Right renal cortex interstitium (tissue), 3 donors: ENCODE measurements around the gene GAL3ST3. TPM values are rescaled to one million over a fixed set of nuclear protein-coding genes. Genes with fewer than 3 reads are reported as not detected.
"Not testable (repeated sequence)": the region's sequence is repeated elsewhere in the genome, so short reads cannot be mapped to it uniquely, and the experiment has no call there.

Experiments used
- DNase-seq, 3 donors: peaks; one replicate each; pipeline ENCODE4 v3.0.0-alpha.2; 2013; ENCODE audit warnings: low read depth in 3 of 3, low spot score in 2 of 3
- polyA plus RNA-seq, 3 donors: library from polyadenylated mRNA; unstranded; fragments of 120-200 nt; gene quantifications; one replicate each; pipeline ENCODE4 v1.2.1, GENCODE V29; 2013; ENCODE audit not compliant: insufficient read length in 3 of 3

GAL3ST3 gene, protein sequence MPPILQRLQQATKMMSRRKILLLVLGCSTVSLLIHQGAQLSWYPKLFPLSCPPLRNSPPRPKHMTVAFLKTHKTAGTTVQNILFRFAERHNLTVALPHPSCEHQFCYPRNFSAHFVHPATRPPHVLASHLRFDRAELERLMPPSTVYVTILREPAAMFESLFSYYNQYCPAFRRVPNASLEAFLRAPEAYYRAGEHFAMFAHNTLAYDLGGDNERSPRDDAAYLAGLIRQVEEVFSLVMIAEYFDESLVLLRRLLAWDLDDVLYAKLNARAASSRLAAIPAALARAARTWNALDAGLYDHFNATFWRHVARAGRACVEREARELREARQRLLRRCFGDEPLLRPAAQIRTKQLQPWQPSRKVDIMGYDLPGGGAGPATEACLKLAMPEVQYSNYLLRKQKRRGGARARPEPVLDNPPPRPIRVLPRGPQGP
- 1 to 10 TPM; 4.0 to 4.6 (median 4.0) TPM for polyA plus RNA-seq

DNA sequence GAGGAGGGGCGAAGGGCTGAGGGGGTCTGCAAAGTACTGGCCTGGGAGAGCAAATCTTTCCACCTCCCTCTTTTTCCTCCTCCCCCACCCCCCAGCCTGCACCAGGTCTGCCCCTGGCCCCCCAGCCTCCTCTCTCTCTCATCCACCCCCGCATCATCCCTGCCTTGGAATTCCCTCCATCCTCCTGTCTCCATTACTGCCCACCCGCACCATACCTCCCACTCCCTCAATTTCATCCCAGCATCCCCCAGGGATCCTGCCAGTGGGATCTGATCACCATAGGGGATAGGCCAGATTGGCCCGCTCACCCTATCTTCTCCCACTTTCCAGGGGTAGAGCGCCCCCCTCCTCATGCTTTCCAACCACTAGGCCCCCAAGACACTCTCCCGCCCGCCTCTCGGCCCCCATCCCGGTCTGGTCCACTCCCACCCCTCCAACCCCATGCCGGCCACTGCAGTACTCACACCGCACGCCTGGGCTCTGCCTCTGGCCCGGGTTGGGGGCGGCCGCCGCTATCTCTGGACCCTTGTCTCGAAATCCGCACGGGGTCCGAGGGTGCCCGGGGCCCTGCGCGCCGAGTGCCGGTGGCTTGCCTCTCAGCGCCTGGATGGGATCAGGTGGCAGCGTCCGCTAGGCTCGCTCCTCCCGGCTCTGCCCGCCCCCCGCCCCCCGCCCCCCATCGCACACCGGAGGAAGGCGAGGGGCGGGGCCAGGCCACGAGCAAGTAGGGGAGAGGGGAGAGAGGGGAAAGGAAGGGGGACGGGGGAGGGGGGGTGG, at the start of gene GAL3ST3:
Gene GAL3ST3 (minus strand): TSS at position 615 of the 777 bp plus-strand sequence. CDS start 3,746 bp downstream, outside the sequence.
- no peak for DNase-seq

DNA sequence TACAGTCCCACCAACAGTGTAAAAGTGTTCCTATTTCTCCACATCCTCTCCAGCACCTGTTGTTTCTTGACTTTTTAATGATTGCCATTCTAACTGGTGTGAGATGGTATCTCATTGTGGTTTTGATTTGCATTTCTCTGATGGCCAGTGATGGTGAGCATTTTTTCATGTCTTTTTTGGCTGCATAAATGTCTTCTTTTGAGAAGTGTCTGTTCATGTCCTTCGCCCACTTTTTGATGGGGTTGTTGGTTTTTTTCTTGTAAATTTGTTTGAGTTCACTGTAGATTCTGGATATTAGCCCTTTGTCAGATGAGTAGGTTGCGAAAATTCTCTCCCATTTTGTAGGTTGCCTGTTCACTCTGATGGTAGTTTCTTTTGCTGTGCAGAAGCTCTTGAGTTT, 43.2 kb upstream of the GAL3ST3 start:
- not testable (repeated sequence) for DNase-seq

DNA sequence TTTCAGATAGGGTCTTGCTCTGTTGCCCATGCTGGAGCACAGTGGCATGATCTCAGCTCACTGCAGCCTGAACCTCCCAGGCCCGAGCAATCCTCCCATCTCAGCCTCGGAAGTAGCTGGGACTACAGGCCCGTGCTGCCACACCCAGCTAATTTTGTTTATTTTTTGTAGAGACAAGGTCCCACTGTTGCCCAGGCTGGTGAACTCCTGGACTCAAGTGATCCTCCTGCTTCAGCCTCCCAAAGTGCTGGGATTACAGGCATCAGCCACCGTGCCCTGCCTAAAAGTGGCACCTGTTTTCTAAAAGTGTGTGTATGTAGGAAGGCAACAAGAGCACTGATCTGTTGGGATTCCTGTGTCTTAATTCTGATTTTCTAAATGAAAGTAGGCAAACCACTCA, 41.3 kb upstream of the GAL3ST3 start:
- no peak for DNase-seq

DNA sequence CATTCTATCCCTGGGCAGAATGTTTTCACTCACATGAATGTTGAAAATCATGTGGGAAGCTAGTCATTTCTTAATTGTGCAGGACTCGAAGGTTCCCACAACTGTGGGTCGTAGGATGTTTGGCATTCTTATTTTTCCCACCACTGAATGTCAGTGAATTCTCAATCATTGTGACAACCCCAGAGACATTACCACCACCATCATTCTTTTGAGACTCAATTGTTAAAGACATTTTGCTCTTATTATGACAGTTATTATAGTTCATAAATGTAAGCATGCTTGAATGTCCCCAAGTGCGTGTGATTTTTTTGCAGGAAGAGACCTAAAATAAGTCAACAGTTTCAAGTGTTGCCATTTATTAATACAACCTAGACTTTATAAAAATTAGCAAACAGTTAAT, 40.1 kb upstream of the GAL3ST3 start:
- no peak for DNase-seq

DNA sequence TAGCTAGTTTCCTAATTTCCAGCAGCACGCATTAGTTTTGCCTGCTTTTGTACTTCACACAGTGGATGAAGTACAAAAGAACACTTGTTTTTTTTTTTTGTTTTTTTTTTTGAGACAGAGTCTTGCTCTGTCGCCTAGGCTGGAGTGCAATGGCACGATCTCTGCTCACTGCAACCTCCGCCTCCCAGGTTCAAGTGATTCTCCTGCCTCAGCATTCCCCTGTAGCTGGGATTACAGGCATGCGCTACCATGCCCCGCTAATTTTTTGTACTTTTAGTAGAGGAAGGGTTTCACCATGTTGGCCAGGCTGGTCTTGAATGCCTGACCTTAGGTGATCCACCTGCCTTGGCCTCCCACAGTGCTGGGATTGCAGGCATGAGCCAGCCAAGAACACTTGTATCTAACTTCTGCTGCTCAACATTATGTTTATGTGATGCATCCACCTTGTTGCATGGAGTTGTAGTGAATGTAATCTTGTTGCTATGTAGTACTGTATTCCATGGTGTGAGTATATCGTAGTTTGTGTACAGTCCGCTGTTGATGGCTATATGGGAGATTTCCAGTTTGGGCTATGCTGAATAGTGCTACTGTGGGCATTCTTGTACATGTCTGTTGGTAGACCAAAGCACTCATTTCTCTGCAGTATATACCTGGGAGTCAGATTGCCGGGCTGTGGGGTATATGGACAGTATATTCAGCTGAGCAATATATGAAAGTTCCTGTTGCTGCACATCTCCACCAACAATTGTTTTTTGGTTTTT, 38.4 kb upstream of the GAL3ST3 start:
- no peak for DNase-seq

DNA sequence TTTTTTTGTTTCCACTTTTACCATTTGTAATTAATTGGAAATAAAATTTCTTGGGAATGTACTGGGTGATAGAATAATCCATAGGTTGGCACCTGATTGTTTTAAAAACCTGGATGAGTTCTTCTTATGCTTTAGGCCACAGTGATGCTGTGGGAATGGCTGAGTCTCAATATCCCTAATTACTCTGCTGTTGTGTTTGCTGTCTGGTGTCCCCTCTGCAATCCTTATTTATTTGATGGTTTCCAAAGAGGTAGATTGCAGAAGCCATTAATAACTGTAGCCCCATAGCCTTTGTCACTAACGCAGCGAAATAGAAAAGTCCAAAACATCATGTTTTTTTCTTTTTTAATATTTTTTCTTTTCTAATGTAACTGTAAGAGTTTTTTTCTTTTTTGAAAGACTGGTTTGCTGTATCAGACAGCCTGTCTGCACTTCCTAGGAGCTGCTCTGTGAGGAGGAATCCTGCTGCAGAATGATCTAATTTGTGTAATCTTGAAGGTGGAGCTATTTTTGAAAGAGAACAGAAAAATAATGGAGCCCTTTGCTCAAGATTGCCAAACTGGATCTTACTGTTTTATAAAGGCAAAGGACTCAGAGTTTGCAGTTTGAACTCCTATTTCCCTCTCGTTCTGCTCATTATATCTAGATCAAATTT, 36.0 kb upstream of the GAL3ST3 start:
- DNase-seq: no peak

DNA sequence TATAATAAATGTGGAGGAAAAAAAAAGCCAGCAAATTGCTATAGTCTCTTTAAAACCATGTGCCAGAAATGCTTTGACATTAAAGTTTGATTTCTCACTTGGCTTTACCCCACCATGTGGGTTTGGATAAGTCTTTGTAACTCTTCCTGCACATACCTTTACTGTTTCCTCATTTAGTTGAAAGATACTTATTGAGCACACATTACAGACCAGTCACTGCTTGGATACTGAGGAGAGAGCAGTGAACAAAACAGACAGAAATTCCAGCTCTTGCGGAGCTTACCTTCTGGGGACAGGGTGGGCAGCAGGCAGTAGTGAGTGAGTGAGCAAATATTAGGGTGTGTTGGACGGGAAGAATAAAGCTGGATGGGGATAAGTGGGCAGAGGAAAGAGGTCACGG, 34.8 kb upstream of the GAL3ST3 start:
- no peak for DNase-seq

DNA sequence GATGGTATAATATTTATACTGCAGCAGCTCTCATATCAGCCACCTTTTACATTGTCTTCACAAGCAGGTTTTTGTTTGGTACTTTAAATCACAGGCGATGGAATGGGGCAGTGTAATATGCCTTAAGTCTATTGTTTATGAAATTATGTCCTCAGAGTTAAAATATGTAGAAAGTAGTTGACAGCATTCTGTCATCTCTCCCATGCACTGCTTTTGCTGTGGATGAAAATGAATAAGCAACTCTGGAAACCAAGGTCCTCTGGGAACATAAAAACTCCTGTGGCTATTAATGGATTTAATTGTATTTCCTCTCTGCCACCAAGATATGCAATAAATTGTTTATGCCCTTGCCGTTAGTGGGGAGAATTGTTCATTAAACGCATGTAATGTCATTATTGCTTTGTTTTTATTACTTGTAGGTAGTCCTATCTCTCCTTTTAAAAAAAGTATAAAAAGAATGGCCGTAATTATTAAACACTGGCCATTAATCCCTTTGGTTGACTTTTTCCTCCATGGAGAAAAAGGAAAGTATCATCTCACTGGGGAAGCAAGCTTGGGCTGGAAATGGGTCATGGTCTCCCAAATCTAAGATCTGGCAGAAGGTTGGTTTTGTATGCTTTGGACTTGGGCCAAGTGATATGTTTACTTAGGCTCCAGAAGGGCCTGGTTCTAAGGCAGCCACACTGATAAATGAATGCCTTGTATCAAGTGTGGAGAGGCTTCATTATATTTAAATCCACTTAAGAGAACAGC, 34.2 kb upstream of the GAL3ST3 start:
- DNase-seq: no peak

DNA sequence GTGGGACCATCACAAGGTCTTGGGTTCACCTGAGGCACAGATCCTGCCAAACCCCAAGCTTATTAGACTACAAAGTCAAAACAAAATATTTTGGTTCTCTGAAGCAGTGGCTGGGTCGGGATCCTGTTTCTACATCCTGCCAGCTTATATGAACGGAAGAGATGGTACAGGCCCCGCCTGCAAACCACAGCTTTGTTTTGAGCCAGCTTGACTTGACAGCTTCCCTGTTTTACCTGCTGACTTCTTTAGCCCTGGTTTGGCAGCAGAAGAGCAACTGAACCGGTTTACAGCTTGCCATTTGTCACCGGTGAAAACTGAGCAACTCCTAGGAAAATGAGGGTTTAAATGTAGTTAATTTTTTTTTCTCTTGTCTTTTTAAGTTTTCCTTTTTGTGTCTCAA, 32.5 kb upstream of the GAL3ST3 start:
- no peak for DNase-seq

DNA sequence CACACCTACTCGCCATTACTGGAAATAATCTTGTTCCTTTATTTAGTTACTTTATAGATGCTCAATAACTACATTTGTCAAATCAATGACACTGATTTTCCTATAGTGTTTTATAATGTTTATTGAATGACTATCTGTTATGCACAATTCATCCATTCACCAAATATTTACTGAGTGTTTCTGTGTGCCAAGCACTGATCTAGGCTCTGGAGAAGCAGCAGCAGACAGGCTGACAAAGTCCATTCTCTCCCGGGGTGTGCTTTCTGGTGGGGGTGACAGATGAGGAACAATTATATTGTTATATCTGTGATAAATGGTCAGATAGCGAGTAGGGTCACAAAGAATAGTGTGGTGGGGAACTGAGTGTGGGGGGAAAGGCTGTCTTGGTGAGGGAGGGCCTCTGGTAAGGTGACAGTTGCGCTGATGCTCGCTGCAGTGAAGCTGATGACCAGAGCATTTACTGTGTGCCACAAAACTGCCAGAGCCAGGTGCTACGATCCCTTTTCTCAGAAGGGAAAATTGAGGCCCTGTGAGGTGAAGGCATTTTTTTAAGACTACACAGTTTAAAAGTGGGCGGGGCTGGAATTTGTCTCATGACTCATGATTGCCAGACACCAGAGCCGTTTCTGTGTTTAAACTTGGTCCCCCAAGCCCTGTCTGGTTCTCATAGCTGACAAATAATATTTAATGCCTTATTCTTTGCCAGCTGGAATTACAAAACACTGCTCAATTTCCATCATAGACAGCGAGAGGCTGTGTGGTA, 31.3 kb upstream of the GAL3ST3 start:
- DNase-seq: no peak

DNA sequence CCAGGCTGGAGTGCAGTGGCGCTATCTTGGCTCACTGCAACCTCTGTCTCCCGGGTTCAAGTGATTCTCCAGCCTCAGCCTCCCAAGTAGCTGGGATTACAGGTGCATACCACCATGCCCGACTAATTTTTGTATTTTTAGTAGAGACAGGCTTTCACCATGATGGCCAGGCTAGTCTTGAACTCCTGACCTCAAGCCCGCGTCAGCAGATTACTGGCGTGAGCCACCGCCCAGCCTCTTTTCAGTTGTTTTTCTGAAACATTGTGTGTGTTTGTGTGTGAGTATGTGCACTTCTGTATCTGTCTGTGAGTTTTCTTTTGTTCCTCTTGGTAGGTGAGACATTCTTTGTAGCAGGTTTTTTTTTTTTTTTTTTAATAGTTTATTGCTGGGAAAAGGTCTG, 30.0 kb upstream of the GAL3ST3 start:
- not testable (repeated sequence) for DNase-seq

DNA sequence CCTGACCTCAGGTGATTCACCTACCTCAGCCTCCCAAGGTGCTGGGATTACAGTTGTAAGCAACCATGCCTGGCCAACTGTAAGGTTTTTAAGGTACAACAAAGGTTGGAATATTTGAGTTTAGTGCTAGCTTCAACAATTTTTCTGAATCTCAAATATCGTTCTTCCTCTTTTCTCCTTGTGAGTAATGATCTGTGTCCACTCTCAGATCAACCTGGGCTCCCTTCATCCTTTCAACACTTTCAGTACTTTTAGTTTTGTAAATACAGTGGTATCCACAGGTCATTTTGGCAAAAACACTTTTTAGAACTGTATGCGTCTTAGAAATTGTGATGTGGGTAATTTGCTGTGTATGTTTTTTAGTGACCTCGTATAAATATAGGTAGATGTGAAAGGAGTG, 29.0 kb upstream of the GAL3ST3 start:
- DNase-seq: no peak

DNA sequence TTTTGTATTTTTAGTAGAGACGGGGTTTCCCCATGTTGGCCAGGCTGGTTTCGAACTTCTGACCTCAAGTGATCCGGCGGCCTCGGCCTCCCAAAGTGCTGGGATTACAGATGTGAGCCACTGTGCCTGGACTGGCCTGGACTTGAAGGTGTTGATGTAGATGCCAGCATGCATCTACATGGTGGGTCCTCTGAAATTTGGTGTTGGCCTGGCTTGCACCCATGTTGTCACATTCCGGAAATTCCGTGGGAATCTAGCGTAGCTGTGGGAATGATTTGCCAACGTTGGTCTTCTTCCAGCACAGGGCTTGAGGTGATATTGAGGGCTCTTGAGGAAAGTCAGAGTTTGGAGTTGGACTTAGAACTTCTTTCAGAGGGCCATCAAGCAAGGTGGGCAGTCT, 27.6 kb upstream of the GAL3ST3 start:
- DNase-seq: no peak

DNA sequence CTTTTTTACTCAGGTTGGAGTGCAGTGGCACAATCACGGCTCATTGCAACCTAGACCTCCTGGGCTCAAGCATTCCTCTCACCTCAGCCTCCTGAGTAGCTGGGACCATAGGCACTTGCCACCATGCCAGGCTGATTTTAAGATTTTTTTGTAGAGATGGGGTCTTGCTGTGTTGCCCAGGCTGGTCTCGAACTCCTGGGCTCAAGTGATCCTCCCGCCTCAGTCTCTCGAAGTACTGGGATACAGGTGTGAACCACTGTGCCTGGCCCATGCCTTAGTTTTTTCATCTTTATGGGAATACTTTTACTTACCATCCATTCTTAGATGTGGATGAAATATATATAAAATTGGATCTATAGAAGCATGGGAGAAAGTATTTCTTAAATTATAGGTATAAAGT, 26.3 kb upstream of the GAL3ST3 start:
- no peak for DNase-seq

DNA sequence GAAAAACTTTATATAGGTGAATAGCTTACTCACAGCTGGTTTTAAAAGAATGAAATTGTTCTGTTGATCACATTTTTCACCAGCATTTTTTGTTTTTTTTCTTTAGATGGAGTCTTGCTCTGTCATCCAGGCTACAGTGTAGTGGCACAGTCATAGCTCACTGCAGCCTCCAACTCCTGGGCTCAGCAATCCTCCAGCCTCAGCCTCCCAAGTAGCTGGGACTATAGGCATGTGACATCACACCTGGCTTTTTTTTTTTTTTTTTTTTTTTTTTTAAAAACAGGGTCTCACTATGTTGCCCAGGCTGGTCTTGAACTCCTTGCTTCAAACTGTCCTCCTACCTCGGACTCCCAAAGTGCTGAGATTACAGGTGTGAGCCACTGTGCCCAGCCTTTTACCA, 24.7 kb upstream of the GAL3ST3 start:
- DNase-seq: no peak

DNA sequence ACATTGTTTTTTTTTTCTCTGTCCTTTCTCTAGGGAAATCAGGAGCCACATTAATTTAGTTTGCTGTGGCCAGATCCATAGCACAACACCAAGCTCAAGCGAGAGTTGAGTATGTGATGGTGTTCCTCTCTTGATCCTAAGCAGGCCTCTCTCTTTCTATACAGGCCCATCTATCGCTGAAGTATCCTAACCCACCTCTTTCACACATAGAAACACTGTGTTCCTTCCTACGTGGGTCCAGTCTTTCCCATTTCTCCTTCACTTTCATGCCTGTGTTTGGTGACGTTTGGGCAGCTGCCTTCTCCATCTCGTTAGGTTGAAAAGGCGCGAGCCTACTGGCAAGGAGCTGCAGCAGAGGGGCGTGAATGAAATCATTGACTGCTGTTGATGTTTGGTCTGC, 23.6 kb upstream of the GAL3ST3 start:
- no peak for DNase-seq

DNA sequence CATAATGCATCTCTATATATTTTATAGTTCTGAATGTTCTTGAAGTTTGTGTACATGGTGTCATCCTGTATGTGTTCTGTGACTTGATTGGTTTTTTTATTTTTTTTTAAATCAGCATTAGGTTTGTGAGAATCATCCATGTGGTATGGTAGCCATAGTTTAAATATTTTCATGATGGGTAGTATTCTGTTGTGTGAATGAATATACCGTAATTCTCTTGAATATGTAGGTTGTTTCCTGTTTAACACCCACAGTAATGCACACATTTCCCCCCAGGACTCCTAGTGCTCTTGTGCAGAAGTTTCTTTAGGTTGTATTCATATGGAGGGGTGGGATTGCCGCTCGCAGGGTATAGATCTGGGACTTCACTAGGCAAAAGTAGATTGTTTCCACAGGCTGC, 23.1 kb upstream of the GAL3ST3 start:
- no peak for DNase-seq

DNA sequence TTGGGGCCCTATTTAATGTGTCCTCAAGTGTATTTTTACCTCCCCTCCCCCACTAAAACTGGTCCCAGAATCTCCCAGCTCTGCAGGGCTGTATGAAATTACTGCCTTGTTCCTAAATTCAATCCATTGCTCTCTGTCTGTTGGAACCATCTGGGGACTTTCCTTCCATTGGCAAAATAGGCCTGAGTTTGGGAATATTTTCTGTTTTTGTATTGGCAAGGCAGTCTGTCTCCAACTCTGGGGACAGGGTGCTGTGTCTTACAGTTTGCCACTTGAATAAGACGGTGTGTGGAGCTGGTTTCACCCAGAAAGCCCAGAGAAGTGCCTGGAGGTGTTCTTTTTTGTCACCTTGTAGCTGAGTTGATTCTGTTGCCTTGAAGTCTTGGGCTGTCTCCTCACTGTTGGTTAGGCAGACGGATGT, 22.4 kb upstream of the GAL3ST3 start:
- DNase-seq: no peak
